K562 (cell line): ENCODE results near the gene ZDHHC14. TPM values are rescaled to one million over a fixed set of nuclear protein-coding genes. Genes with fewer than 3 reads are reported as not detected.

Experiments
- ATF7 ChIP-seq: fragments of 450-650 bp; IDR thresholded peaks from 2 replicates; pipeline ENCODE4 v1.7.1; 2014; ENCODE audit warnings: mild to moderate bottlenecking, moderate library complexity
- CAMTA2 ChIP-seq: fragments of 250-450 bp; sonication (Bioruptor Pico); conservative IDR thresholded peaks from 2 replicates; pipeline ENCODE4 v1.5.1; 2022
- EHMT2 ChIP-seq: fragments of 450-650 bp; IDR thresholded peaks from 2 replicates; pipeline ENCODE4 v1.6.1; 2018; ENCODE audit warnings: antibody characterized with exemption
- FOXA3 ChIP-seq, 2 experiments: fragments of 450-650 bp in 1 of 2; sonication (generic) in 1 of 2; formaldehyde crosslinking; IDR thresholded peaks in 1 of 2; conservative IDR thresholded peaks in 1 of 2; 2 replicates each; pipeline versions ENCODE4 v1.4.0 to v1.8.0; 2020 to 2022; ENCODE audit warnings: mild to moderate bottlenecking in 2 of 2, missing genetic modification reagents in 1 of 2
- FOXP1 ChIP-seq: sonication (generic); formaldehyde crosslinking; IDR thresholded peaks from 2 replicates; pipeline ENCODE4 v1.8.0; 2022; ENCODE audit warnings: mild to moderate bottlenecking, missing genetic modification reagents
- GMEB1 ChIP-seq: fragments of 250-450 bp; sonication (Bioruptor Pico); IDR thresholded peaks from 2 replicates; pipeline ENCODE4 v1.4.0; 2020; ENCODE audit warnings: mild to moderate bottlenecking
- IRF1 ChIP-seq: sonication (generic); formaldehyde crosslinking; IDR thresholded peaks from 2 replicates; pipeline ENCODE4 v1.8.0; 2022; ENCODE audit warnings: missing genetic modification reagents, mild to moderate bottlenecking, borderline replicate concordance
- MAFF ChIP-seq: IDR thresholded peaks from 2 replicates; pipeline ENCODE4 v1.6.1; 2012; ENCODE audit warnings: low read length, improper control_type of control experiment
- MXD1 ChIP-seq: fragments of 250-450 bp; sonication (Bioruptor Pico); IDR thresholded peaks from 2 replicates; pipeline ENCODE4 v1.8.0; 2021; ENCODE audit warnings: borderline replicate concordance, mild to moderate bottlenecking, moderate library complexity; ENCODE audit not compliant: poor library complexity, severe bottlenecking
- PBX2 ChIP-seq, 2 experiments: IDR thresholded peaks in 1 of 2; conservative IDR thresholded peaks in 1 of 2; 2 replicates each; pipeline ENCODE4 v1.6.1; 2016; ENCODE audit warnings: low read depth in 2 of 2, mild to moderate bottlenecking in 1 of 2, missing compliant biosample characterization in 1 of 2, missing genetic modification characterization in 1 of 2, moderate library complexity in 1 of 2
- RNF219 ChIP-seq: fragments of 250-450 bp; sonication (Bioruptor Pico); IDR thresholded peaks from 2 replicates; pipeline ENCODE4 v1.5.0; 2022; ENCODE audit warnings: mild to moderate bottlenecking
- SMARCB1 ChIP-seq: IDR thresholded peaks from 2 replicates; pipeline ENCODE4 v1.6.1; 2011; ENCODE audit warnings: improper control_type of control experiment, low read depth; ENCODE audit not compliant: insufficient read length
- ZBTB33 ChIP-seq: sonication (generic); formaldehyde crosslinking; IDR thresholded peaks from 2 replicates; pipeline ENCODE4 v1.8.1; 2023; ENCODE audit warnings: mild to moderate bottlenecking, missing genetic modification reagents
- ZC3H11A ChIP-seq: IDR thresholded peaks from 2 replicates; pipeline ENCODE4 v1.6.1; 2012; ENCODE audit warnings: low read depth, low read length, improper control_type of control experiment
- ZNF184 ChIP-seq: sonication (generic); formaldehyde crosslinking; IDR thresholded peaks from 2 replicates; pipeline ENCODE4 v1.5.0; 2020; ENCODE audit warnings: missing genetic modification reagents
- ZNF232 ChIP-seq: sonication (generic); formaldehyde crosslinking; IDR thresholded peaks from 2 replicates; pipeline ENCODE4 v1.8.0; 2022; ENCODE audit warnings: mild to moderate bottlenecking, missing genetic modification reagents
- polyA plus RNA-seq, 8 experiments: library from polyadenylated mRNA; depleted of rRNA in 4 of 8; stranded (reverse) in 5 of 8; unstranded in 3 of 8; fragments of >200 nt; fragmentation: Nextera tagmentation in 2 of 8; fragmentation: Illumina TruSeq in 1 of 8; extraction: Ambion mirVana in 2 of 8; extraction: Trizol in 1 of 8; gene quantifications; 2 replicates each; pipeline versions ENCODE4 v1.2.1 to v1.2.3, GENCODE V29; 2011 to 2014; ENCODE audit warnings: inconsistent platforms in 1 of 8, missing spikeins in 1 of 8
- total RNA-seq, 7 experiments: library from RNA; depleted of rRNA in 6 of 7; stranded (reverse); fragments of >200 nt in 6 of 7; fragmentation: Illumina TruSeq in 2 of 7; extraction: Trizol in 2 of 7; gene quantifications; 2 replicates each; pipeline versions ENCODE4 v1.2.1 to v1.2.3, GENCODE V29; 2011 to 2021; ENCODE audit warnings: low replicate concordance in 1 of 7

The ZDHHC14 gene
- total and polyA plus RNA-seq, 9 of the 15 experiments (the other 6 are each of a cell fraction or from before 2014, with no cell fraction given) = 0.92 to 23.1 (median 13.8) TPM

- no peak for TF ChIP-seq ZBTB33
- no peak for TF ChIP-seq MAFF
- no peak for TF ChIP-seq RNF219 (CRISPR knock-in tag)
- no peak for TF ChIP-seq GMEB1 (CRISPR knock-in tag)
- TF ChIP-seq IRF1 (CRISPR knock-in tag) = no peak
- no peak for TF ChIP-seq ZC3H11A
- TF ChIP-seq PBX2 (CRISPR knock-in tag; IDR thresholded peaks at IDR 0.05; ENCODE audit: low read depth) = no peak
- TF ChIP-seq PBX2 (tag; conservative IDR thresholded peaks at IDR 0.05; ENCODE audit: low read depth) = 0 out of 2 replicates have a peak, but pooled peaks have one; percentile 22
- TF ChIP-seq CAMTA2 (CRISPR knock-in tag) = no peak
- peak; percentile 48; the same call in 1 of the 2 replicates for TF ChIP-seq ATF7
- 0 out of 2 replicates have a peak, but pooled peaks have one; percentile 60 for TF ChIP-seq FOXP1
- TF ChIP-seq ZNF184 (CRISPR knock-in tag) = no peak
- TF ChIP-seq SMARCB1 = no peak
- TF ChIP-seq ZNF232 (CRISPR knock-in tag) = no peak
- peak in 1 of 2 experiments; percentile 63; a peak in 1 of 4 replicates for TF ChIP-seq FOXA3 (CRISPR knock-in tag; conservative IDR thresholded peaks at IDR 0.05 in 1 of 2, IDR thresholded peaks at IDR 0.05 in 1 of 2)
- TF ChIP-seq MXD1 (CRISPR knock-in tag) = no peak
- TF ChIP-seq EHMT2 = 0 out of 2 replicates have a peak, but pooled peaks have one; percentile 14
Observed at GRCh38 chr6:157516319-157517026, 135.5 kb downstream of the ZDHHC14 start (continued).
